Mucosa of stomach (tissue), 1 donor: ENCODE measurements around the gene LRP1B.

Source experiments
- H3K27me3 ChIP-seq: one replicate; pipeline ENCODE4 v1.7.0; 2013; ENCODE audit warnings: mild to moderate bottlenecking, low read length; ENCODE audit not compliant: control insufficient read depth, insufficient read depth
- H3K36me3 ChIP-seq: one replicate; pipeline ENCODE4 v1.7.0; 2013; ENCODE audit warnings: low read length; ENCODE audit not compliant: control insufficient read depth, insufficient read depth
- H3K4me1 ChIP-seq: one replicate; pipeline ENCODE4 v1.7.0; 2013; ENCODE audit warnings: mild to moderate bottlenecking, low read length; ENCODE audit not compliant: control insufficient read depth, insufficient read depth
- H3K4me3 ChIP-seq: one replicate; pipeline ENCODE4 v1.7.0; 2013; ENCODE audit warnings: low read length
- H3K9ac ChIP-seq: one replicate; pipeline ENCODE4 v1.7.0; 2013; ENCODE audit warnings: mild to moderate bottlenecking, low read length, moderate library complexity
- H3K9me3 ChIP-seq: one replicate; pipeline ENCODE4 v1.7.0; 2013; ENCODE audit warnings: mild to moderate bottlenecking, low read length, moderate library complexity; ENCODE audit not compliant: control insufficient read depth
- donor health status: Pancreatic carcinoma.

Gene LRP1B

GRCh38 chr2:141079231-141079630, 1051.6 kb downstream of the LRP1B start:
- no peaks in the 10 kb centered on the region for H3K9me3 ChIP-seq
- H3K4me1 ChIP-seq: no peaks in the 10 kb centered on the region
- H3K4me3 ChIP-seq: no peak overlapping the region
- H3K9ac ChIP-seq: no peak overlapping the region
- H3K36me3 ChIP-seq: no peaks in the 10 kb centered on the region
- H3K27me3 ChIP-seq: no peaks in the 10 kb centered on the region

GRCh38 chr2:141075753-141076152, 1055.1 kb downstream of the LRP1B start:
- no peak overlapping the region for H3K9ac ChIP-seq
- no peaks in the 10 kb centered on the region for H3K36me3 ChIP-seq
- H3K27me3 ChIP-seq: no peaks in the 10 kb centered on the region
- no peak overlapping the region for H3K4me3 ChIP-seq
- no peaks in the 10 kb centered on the region for H3K4me1 ChIP-seq
- no peaks in the 10 kb centered on the region for H3K9me3 ChIP-seq

- Histone ChIP-seq H3K4me3 (no peak overlapping the region), H3K36me3 (no peaks in the 10 kb centered on the region), H3K4me1 (no peaks in the 10 kb centered on the region), H3K9ac (no peak overlapping the region), H3K27me3 (no peaks in the 10 kb centered on the region), H3K9me3 (no peaks in the 10 kb centered on the region)
These were observed 1062.6 kb downstream of the LRP1B start for GRCh38 chr2:141068053-141068682.

- no peaks in the 10 kb centered on the region for H3K36me3 ChIP-seq
- no peaks in the 10 kb centered on the region for H3K27me3 ChIP-seq
- H3K9me3 ChIP-seq: no peaks in the 10 kb centered on the region
- no peak overlapping the region for H3K4me3 ChIP-seq
- no peaks in the 10 kb centered on the region for H3K4me1 ChIP-seq
- H3K9ac ChIP-seq: no peak overlapping the region
These were observed 1065.8 kb downstream of the LRP1B start for GRCh38 chr2:141065042-141065441.

- Histone ChIP-seq H3K9ac (no peak overlapping the region), H3K4me1 (no peaks in the 10 kb centered on the region), H3K9me3 (no peaks in the 10 kb centered on the region), H3K36me3 (no peaks in the 10 kb centered on the region), H3K4me3 (no peak overlapping the region), H3K27me3 (no peaks in the 10 kb centered on the region)
These were observed 1067.4 kb downstream of the LRP1B start for GRCh38 chr2:141063406-141063805.

GRCh38 chr2:141062443-141062842, 1068.4 kb downstream of the LRP1B start:
- H3K9me3 ChIP-seq: no peaks in the 10 kb centered on the region
- no peak overlapping the region for H3K9ac ChIP-seq
- H3K27me3 ChIP-seq: no peaks in the 10 kb centered on the region
- H3K36me3 ChIP-seq: no peaks in the 10 kb centered on the region
- H3K4me3 ChIP-seq: no peak overlapping the region
- H3K4me1 ChIP-seq: no peaks in the 10 kb centered on the region

GRCh38 chr2:141062031-141062430, 1068.8 kb downstream of the LRP1B start:
- H3K9ac ChIP-seq: no peak overlapping the region
- H3K36me3 ChIP-seq: no peaks in the 10 kb centered on the region
- no peaks in the 10 kb centered on the region for H3K27me3 ChIP-seq
- H3K4me1 ChIP-seq: no peaks in the 10 kb centered on the region
- no peaks in the 10 kb centered on the region for H3K9me3 ChIP-seq
- H3K4me3 ChIP-seq: no peak overlapping the region

GRCh38 chr2:141058556-141058955, 1072.3 kb downstream of the LRP1B start:
- H3K9ac ChIP-seq: no peak overlapping the region
- no peak overlapping the region for H3K4me3 ChIP-seq
- H3K4me1 ChIP-seq: no peaks in the 10 kb centered on the region
- no peaks in the 10 kb centered on the region for H3K27me3 ChIP-seq
- no peaks in the 10 kb centered on the region for H3K9me3 ChIP-seq
- H3K36me3 ChIP-seq: no peaks in the 10 kb centered on the region

- Histone ChIP-seq H3K4me3 (no peak overlapping the region), H3K9ac (no peak overlapping the region), H3K9me3 (no peaks in the 10 kb centered on the region), H3K36me3 (no peaks in the 10 kb centered on the region), H3K27me3 (no peaks in the 10 kb centered on the region), H3K4me1 (no peaks in the 10 kb centered on the region)
These were observed 1075.3 kb downstream of the LRP1B start for GRCh38 chr2:141055531-141055930.

- no peak overlapping the region for H3K4me3 ChIP-seq
- no peaks in the 10 kb centered on the region for H3K36me3 ChIP-seq
- H3K9me3 ChIP-seq: no peaks in the 10 kb centered on the region
- H3K9ac ChIP-seq: no peak overlapping the region
- no peaks in the 10 kb centered on the region for H3K27me3 ChIP-seq
- H3K4me1 ChIP-seq: no peaks in the 10 kb centered on the region
These were observed 1081.9 kb downstream of the LRP1B start for GRCh38 chr2:141048951-141049350.

GRCh38 chr2:141041281-141041680, 1089.5 kb downstream of the LRP1B start:
- Histone ChIP-seq H3K9ac (no peak overlapping the region), H3K36me3 (no peaks in the 10 kb centered on the region), H3K27me3 (no peaks in the 10 kb centered on the region), H3K4me3 (no peak overlapping the region), H3K9me3 (no peaks in the 10 kb centered on the region), H3K4me1 (no peaks in the 10 kb centered on the region)

GRCh38 chr2:141038341-141038740, 1092.5 kb downstream of the LRP1B start:
- H3K9me3 ChIP-seq: no peaks in the 10 kb centered on the region
- no peaks in the 10 kb centered on the region for H3K27me3 ChIP-seq
- H3K36me3 ChIP-seq: no peaks in the 10 kb centered on the region
- H3K4me3 ChIP-seq: no peak overlapping the region
- no peaks in the 10 kb centered on the region for H3K4me1 ChIP-seq
- H3K9ac ChIP-seq: no peak overlapping the region

- Histone ChIP-seq H3K36me3 (no peaks in the 10 kb centered on the region), H3K27me3 (no peaks in the 10 kb centered on the region), H3K9ac (no peak overlapping the region), H3K4me1 (no peaks in the 10 kb centered on the region), H3K9me3 (no peaks in the 10 kb centered on the region), H3K4me3 (no peak overlapping the region)
These were observed 1093.5 kb downstream of the LRP1B start for GRCh38 chr2:141037361-141037760.
